NCI-H526 treated with DMSO at 0.1 percent for 48 hours (cell line): ENCODE results near the gene MAMLD1.
"Not testable (repeated sequence)": the region's sequence is repeated elsewhere in the genome, so short reads cannot be mapped to it uniquely, and the experiment has no call there.

Source experiments
- DNase-seq: peaks from one replicate; lab custom pipeline; 2025; lab: John Stamatoyannopoulos, UW

Gene MAMLD1, protein sequence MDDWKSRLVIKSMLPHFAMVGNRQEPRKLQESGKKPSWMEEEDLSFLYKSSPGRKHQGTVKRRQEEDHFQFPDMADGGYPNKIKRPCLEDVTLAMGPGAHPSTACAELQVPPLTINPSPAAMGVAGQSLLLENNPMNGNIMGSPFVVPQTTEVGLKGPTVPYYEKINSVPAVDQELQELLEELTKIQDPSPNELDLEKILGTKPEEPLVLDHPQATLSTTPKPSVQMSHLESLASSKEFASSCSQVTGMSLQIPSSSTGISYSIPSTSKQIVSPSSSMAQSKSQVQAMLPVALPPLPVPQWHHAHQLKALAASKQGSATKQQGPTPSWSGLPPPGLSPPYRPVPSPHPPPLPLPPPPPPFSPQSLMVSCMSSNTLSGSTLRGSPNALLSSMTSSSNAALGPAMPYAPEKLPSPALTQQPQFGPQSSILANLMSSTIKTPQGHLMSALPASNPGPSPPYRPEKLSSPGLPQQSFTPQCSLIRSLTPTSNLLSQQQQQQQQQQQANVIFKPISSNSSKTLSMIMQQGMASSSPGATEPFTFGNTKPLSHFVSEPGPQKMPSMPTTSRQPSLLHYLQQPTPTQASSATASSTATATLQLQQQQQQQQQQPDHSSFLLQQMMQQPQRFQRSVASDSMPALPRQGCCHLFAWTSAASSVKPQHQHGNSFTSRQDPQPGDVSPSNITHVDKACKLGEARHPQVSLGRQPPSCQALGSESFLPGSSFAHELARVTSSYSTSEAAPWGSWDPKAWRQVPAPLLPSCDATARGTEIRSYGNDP

DNA sequence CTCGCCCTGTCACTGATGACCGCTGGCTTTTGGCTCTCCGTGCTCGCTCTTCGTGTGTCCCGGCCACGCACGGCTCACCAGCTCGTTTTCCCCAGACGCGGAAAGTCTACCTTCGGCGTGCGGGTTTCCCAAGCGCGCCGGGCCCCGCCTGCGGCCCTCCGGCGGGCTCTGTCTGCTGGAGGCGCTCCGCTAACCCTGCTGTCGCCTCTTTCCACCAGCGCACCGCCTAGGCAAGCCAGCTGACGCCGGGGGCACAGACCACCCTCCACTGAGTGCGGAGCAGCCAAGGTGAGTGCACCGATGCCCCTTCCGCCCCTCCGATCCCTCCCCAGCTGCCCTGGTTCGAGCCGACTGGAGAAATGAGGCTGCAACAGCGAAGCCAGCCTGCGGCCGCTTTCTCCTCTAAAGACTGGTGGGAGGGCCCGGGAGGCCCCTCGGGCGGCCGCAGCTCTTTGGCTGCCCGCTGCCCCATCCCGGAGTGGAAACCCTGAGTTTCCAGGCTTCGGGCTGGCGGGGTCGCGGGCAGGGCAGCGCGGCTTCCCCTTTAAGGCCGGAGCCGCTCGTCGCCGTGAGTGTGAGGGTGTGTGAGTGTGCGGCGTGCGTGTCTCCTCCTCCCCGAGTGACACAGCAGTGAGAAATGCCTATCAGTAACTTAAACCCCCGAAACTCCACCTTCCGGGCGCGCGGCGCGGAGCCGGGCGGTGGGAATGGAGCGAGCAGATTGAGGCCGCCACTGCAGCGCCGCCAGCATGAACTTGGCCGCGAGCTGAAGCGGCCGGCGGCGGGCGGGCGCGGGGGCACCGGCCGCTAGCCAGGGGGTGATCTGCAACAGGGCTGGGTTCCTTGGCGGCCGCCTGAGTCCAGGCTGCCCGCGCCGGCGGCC lies at the start of gene MAMLD1:
TSS of gene MAMLD1 (plus strand) at position 719 of the 883 bp plus-strand sequence. CDS start 82,200 bp downstream, outside the sequence.
- DNase-seq: no peak

DNA sequence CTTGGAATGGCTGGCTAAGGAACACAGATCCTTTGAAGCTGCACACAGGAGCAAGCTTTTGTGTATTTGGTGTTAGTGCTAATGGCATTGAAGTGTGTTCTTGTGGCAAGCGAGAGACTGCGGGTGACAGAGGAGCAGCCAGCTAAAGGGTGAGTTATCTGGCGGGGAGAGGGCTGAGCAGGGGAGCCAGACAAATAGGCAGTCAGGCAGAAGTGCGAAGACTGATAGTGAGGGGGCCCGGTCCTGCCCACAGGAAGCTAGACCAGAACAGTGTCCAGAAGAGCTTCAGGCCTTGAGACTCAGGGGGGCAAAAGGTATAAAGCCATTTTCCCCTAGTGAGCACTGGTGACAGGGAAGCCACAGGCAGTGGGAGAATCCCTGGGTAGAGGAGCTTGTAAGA lies 49.6 kb upstream of the MAMLD1 start:
- no peak for DNase-seq

DNA sequence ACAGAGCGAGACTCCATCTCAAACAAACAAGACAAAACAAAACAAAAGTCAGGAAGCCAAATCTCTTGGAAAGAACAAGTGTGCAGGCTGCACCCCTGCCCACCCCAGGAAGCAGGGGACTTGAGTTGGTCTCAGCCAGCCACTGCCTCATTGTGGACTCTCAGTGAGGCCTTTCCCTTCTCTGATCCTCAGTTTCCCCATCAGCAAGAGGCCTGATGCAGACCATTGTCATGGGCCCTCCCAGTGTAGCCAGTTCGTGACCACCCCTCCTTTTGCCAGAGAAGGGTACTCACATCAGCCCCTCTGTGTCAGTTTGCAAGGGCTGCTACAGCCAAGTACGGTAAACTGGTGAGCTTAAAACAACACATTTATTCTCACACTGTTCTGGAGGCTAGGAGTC lies 48.9 kb upstream of the MAMLD1 start:
- DNase-seq: no peak

DNA sequence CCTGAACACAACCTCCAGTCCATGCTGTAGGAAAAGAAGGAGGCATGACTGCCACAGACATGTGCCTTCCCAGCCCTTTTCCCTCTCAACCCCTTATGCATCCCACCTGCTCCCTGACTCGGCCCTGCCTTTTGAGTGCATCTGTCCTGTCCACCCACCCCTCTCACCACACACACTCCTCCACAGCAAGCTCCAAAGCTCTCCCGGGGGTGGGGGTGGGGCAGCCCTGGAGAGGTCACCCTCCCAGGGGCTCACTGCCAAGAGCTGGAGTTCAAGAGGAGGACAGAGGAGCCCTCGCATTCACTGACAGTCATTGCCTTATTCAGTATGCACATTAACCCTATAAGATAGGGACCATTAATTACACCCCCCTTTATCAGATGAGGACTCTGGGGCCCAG lies 46.6 kb upstream of the MAMLD1 start:
- DNase-seq: no peak

DNA sequence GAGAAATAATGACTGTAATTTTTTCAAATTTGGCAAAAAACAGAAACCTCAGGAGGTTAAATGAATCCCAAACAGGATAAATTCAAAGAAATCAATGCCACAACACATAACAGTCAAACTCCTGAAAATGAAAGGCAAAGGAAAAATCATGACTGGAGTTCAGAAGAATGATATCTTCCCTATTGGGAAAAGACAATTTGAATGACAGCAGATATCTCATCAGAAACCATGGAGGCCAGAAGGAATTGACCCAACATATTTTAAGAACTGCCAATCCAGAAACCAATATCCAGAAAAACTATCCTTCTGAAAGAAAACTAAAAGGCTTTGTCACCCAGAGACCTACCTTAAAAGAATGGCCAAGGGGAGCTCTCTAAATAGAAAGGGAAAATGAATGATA lies 40.1 kb upstream of the MAMLD1 start:
- DNase-seq: no peak

GRCh38 chrX:150324035-150324728 lies 38.9 kb upstream of the MAMLD1 start:
- DNase-seq: no peak

DNA sequence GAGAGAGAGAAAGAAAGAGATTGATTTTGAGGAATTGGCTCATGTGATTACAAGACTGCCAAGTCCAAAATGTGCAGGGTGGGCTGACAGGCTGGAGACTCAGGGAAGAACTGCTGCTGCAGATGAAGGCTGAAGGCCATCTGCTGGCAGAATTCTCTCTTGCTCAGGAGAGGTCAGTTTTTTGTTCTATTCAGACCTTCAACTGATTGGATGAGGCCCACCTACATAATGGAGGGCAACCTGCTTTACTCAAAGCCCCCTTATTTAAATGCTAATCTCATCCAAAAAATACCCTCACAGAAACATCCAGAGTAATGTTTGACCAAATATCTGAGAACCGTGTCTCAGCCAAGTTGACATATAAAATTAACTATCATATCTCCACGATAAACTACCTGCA lies 38.2 kb upstream of the MAMLD1 start:
- DNase-seq: no peak

DNA sequence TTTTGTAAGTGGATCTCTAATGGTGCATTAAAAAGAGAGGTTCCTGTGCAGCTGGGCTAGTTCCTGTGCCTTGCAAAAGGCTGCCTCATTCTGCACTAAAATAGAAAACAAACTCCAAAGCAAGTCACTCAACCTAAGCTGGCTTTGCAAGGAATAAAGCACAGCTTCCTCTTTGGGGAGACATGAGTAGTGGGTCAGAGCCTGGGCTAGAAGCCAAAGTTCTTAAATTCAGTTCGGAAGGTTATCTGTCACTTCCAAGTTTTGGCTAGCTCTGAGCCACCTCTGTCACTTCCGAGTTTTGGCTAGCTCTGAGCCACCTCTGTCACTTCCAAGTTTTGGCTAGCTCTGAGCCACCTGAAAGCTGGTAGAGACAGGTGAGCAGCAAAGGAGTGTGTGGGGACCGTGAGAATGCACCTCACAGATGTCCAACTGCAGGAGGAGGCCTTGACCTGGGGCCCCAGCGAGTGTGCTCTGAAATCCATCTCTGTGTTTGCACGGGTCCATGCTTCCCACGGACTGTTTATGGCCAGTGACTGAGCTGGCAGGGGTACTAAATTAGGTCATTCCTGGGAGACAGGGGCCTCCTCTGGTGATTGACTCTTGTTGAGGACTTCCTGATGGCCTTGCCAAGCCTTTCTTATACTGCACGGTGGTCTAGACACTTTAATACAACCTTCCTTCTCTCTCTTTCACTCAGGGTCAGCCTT lies 36.4 kb upstream of the MAMLD1 start:
- DNase-seq: no peak

DNA sequence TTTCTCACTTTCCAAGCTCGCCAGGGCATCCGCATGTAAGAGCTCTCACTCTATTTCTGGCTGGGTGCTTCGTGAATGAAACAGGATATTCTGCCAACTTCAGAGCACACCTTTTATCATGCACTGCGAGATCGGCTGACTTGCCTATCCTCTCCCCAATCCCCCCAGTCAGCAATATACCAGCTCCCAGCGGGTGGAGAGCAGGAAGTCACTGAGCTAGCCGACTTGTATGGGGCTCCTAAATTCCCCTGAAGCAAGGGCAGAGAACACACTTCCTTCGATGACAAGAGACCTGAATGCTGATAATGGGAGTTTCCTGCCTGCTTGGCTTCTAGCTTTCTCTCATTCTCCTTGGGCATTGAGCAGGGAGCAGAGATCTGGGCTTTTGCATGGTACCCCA lies 33.8 kb upstream of the MAMLD1 start:
- no peak for DNase-seq

DNA sequence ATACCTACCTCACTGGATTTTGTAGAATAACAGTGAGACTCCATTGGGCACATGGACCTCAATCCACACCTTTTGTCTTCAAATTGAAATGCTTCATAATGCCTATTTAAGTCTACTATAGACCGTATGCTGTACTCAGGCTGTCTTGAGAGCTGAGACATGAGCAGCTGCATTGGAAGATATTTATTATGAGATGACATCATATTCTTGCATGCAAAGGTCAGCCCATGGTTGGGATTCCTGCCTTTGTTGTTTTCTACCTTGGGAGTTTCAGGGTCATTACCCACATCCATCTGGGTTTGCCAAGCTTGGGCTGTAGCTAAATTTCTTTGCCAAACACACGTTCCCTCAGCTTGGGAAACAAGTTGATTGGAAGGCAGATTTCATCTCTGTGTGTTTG lies 33.2 kb upstream of the MAMLD1 start:
- DNase-seq: no peak

GRCh38 chrX:150332023-150332422 lies 31.1 kb upstream of the MAMLD1 start:
- no peak for DNase-seq

DNA sequence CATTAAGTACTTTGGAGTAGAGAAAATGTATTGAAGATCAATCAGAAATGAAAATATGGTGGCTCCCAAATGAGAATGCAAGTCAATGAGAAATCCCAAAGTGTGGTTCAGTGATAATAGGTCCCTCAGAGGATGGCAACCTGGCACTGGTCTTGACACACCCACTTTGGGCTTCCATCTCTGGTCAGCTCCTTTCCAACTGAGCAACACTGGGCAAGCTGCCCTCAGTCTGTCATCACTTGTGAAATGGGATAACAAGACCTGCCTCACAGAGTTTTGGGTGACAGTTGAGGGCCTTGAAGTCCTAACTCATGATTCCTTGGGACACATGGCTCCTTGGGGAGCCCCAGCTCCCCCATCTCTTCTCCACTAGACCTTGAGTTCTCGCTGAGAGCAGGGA lies 29.0 kb upstream of the MAMLD1 start:
- no peak for DNase-seq

- no peak for DNase-seq
Observed at GRCh38 chrX:150334981-150335380, 28.1 kb upstream of the MAMLD1 start.

- DNase-seq: no peak
Observed at GRCh38 chrX:150337026-150337425, 26.1 kb upstream of the MAMLD1 start.

GRCh38 chrX:150337536-150337935 lies 25.6 kb upstream of the MAMLD1 start:
- DNase-seq: no peak

DNA sequence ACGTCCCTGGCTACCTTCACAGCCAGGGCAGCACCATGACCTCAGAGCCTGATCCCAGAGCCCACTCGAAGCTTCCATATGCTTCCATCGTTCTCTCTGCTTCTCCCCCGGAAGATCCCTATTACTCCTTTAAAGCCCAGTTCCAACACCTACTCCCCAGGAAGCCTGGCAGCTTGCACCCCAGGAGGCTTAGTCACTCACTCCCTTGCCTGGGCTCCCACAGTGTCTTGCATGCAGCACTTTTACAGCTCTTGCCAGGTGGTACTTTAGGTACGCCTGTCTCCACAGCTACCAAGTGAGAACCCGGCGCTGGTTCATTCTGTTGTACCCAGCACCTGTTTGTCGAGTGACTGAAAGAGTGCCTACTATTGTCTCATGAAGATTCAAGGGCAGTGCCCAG lies 24.5 kb upstream of the MAMLD1 start:
- no peak for DNase-seq

- no peak for DNase-seq
Observed at GRCh38 chrX:150339736-150340135, 23.4 kb upstream of the MAMLD1 start.

DNA sequence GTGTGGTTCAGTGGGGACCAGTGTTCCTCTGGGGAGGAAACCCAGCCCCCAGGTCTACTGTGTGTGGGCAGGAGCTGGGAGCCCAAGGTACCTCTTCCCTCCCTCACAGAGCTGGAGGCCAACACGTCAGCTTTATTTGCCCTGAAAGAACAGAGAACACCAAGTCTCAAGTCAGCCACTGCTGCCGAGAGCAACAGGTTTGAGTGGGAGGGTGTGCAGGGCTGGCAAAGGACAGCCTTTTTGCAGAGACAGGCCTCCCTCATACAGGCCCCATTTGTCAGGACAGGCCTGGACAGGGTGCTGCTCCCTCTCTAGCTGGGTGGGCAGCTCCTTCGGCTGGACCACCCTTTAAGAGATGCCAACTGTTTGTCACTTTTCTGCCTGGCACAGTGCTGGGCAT lies 22.8 kb upstream of the MAMLD1 start:
- DNase-seq: not testable (repeated sequence)

DNA sequence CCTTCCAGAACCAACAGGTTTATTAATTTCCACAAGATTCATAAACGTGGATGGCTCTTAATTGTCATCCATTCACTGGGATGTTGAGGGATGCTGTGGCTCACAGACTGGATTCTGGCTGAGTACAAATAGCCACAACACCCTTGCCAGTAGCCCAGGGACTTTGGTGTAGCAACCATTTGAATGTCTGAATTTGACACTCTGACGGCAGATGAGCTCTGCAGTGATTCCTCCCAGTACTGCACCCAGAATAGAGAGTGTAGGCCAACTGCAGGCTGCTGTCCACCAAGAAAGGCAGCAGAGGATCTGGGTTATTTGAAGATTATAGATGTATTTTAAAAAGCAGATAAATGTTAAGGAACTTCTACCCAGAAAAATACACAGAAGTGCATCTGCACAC lies 15.6 kb upstream of the MAMLD1 start:
- DNase-seq: no peak

- peak; percentile 21 for DNase-seq
Observed at GRCh38 chrX:150348365-150348764, 14.8 kb upstream of the MAMLD1 start.

GRCh38 chrX:150352114-150352513 lies 11.0 kb upstream of the MAMLD1 start:
- DNase-seq: no peak
